Activated CD4-positive, alpha-beta memory T cell treated with anti-CD3 and anti-CD28 coated beads for 36 hours (primary cell): Measurements from ENCODE around the gene SORL1. TPM values are rescaled to one million over a fixed set of nuclear protein-coding genes. Genes with fewer than 3 reads are reported as not detected.
A peak's percentile ranks its signal among the peaks of the same experiment; 100 is the strongest.

Source experiments
- CTCF ChIA-PET: fragments of 350-600 bp; sonication (Branson Sonifier 250); formaldehyde crosslinking; loops from one replicate; lab custom pipeline; 2021; ENCODE audit warnings: antibody characterized with exemption, inconsistent platforms; lab: Charles Lee
- POLR2A ChIA-PET: fragments of 350-600 bp; sonication (Branson Sonifier 250); formaldehyde crosslinking; loops from one replicate; lab custom pipeline; 2021; ENCODE audit warnings: antibody characterized with exemption; lab: Charles Lee
- DNase-seq: peaks from one replicate; pipeline ENCODE4 v3.0.0-alpha.2; 2020
- H3K27ac Mint-ChIP-seq: one replicate; pipeline ENCODE4 v1.8.0; 2021; ENCODE audit warnings: mixed read lengths
- H3K27me3 Mint-ChIP-seq: one replicate; pipeline ENCODE4 v1.8.0; 2021; ENCODE audit warnings: mixed read lengths
- H3K36me3 Mint-ChIP-seq: one replicate; pipeline ENCODE4 v1.8.0; 2021; ENCODE audit warnings: mixed read lengths
- H3K4me1 Mint-ChIP-seq: one replicate; pipeline ENCODE4 v1.8.0; 2021; ENCODE audit warnings: low read depth, mixed read lengths
- H3K4me3 Mint-ChIP-seq: one replicate; pipeline ENCODE4 v1.8.0; 2021; ENCODE audit warnings: mild to moderate bottlenecking, mixed read lengths
- H3K9me3 Mint-ChIP-seq: one replicate; pipeline ENCODE4 v1.8.0; 2021; ENCODE audit warnings: mixed read lengths
- intact Hi-C: fragments of 100-400 bp; cut with micrococcal nuclease; formaldehyde crosslinking; loops from one replicate; pipeline ENCODE4 v1.15.1; 2023
- total RNA-seq, 2 experiments: library from RNA; stranded (reverse); gene quantifications; one replicate each; pipeline ENCODE4 v1.2.3, GENCODE V29; 2021

Gene SORL1
- total RNA-seq, 2 experiments from 2014 or later = 48.1 to 49.3 TPM

- DNase-seq = no peak
- Mint-ChIP-seq H3K36me3 (no peaks in the 10 kb centered on the region), H3K9me3 (no peaks in the 10 kb centered on the region), H3K27me3 (no peaks in the 10 kb centered on the region), H3K27ac (peak overlapping the region; percentile 30), H3K4me1 (peaks cover 38% of the 10 kb centered on the region), H3K4me3 (no peak overlapping the region)
- ChIA-PET CTCF (interaction anchor here (0.8 to 1.3 kb wide), 6 partner anchors 9 to 223 kb away, joined by 3 to 4 read pairs (median 3); no protein-coding TSS in a partner anchor), POLR2A (interaction anchor here (0.6 to 1.2 kb wide), 8 partner anchors 12 to 149 kb away, joined by 3 to 5 read pairs (median 4); partner anchors contain the start of genes SORL1 and SORL1-AS1)
- intact Hi-C loops = loop anchor here (1.0 kb wide), 4 partner anchors 10 to 150 kb away; no protein-coding TSS in a partner anchor
These were observed 20.1 kb upstream of the SORL1 start for GRCh38 chr11:121431820-121432526.

GRCh38 chr11:121435132-121435531 lies 17.0 kb upstream of the SORL1 start:
- intact Hi-C loops = no loop called here
- H3K36me3 Mint-ChIP-seq = no peaks in the 10 kb centered on the region
- no peak overlapping the region for H3K4me3 Mint-ChIP-seq
- POLR2A ChIA-PET = interaction anchor here (1.2 kb wide), 1 partner anchor 17 kb away, joined by 3 read pairs; the partner anchor contains the start of genes SORL1 and SORL1-AS1
- DNase-seq = no peak
- H3K9me3 Mint-ChIP-seq = no peaks in the 10 kb centered on the region
- H3K4me1 Mint-ChIP-seq = peaks cover 54% of the 10 kb centered on the region
- H3K27me3 Mint-ChIP-seq = no peaks in the 10 kb centered on the region
- H3K27ac Mint-ChIP-seq = no peak overlapping the region
- CTCF ChIA-PET = interaction anchor here (1.1 to 1.7 kb wide), 4 partner anchors 8 to 156 kb away, joined by 3 to 5 read pairs (median 4); no protein-coding TSS in a partner anchor

DNA sequence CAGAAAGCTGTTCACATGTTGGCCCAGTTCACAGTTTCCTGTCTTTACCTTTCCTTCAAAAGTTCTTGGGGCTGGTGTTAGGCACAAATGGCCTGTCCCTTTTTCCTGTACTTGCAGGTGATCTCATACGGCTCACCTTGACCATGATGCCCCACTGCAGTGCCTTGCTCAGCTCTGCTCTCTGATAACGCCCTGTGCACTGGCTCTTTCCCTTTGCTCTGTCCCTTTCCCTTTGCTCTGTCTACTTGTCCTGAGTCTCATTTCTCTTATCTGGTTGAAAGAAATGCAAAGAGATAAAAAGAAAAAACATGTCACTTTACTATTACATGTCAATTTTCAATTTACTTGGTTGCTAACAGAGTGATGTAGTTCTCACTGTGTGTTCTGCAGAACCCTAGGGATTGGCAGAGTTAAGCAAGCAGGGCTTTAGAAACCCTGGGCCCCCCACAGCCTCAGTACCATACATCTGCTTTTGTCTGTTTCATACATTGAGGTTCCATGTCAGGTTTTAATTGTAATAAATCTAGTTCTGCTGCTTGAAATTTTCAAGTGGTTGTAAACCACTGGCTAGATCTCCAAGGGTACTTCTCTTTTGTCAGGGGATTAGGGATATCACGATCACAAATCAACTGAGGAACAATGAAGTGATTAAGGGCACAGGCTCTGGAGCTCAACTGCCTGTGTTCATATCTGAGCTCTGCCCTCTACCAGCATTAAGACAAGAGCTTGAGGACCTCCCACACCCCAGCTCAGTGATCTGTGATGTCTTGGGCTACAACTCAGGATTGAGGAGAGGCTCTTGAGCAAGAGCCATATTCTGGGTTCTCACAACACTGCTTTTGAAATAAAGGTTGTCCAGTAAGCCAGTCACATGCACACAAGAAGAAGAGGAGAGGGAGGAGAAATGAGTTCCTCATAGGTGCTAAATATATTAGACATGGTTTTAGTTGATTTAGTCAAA lies 16.3 kb upstream of the SORL1 start:
- Mint-ChIP-seq H3K9me3 (no peaks in the 10 kb centered on the region), H3K4me3 (no peak overlapping the region), H3K27ac (no peak overlapping the region), H3K27me3 (no peaks in the 10 kb centered on the region), H3K4me1 (peaks cover 58% of the 10 kb centered on the region), H3K36me3 (no peaks in the 10 kb centered on the region)
- ChIA-PET CTCF (interaction anchor here (1.1 to 1.7 kb wide), 3 partner anchors 8 to 16 kb away, joined by 3 to 5 read pairs (median 4); no protein-coding TSS in a partner anchor), POLR2A (interaction anchor here (1.2 kb wide), 1 partner anchor 16 kb away, joined by 3 read pairs; the partner anchor contains the start of genes SORL1 and SORL1-AS1)
- no peak for DNase-seq
- intact Hi-C loops = loop anchor here (2.0 kb wide), 1 partner anchor 15 kb away; no protein-coding TSS in a partner anchor

GRCh38 chr11:121437018-121437685 lies 15.0 kb upstream of the SORL1 start:
- H3K27me3 Mint-ChIP-seq = no peaks in the 10 kb centered on the region
- no peaks in the 10 kb centered on the region for H3K9me3 Mint-ChIP-seq
- intact Hi-C loops = loop anchor here (1.0 to 2.0 kb wide), 2 partner anchors 9 to 14 kb away; no protein-coding TSS in a partner anchor
- POLR2A ChIA-PET = interaction anchor here (1.0 to 1.2 kb wide), 2 partner anchors 16 to 17 kb away, joined by 3 read pairs; partner anchors contain the start of gene SORL1-AS1
- peaks cover 46% of the 10 kb centered on the region for H3K4me1 Mint-ChIP-seq
- H3K36me3 Mint-ChIP-seq = no peaks in the 10 kb centered on the region
- CTCF ChIA-PET = interaction anchor here (1.0 kb wide), 1 partner anchor 16 kb away, joined by 4 read pairs; the partner anchor contains the start of genes SORL1 and SORL1-AS1
- no peak for DNase-seq
- no peak overlapping the region for H3K4me3 Mint-ChIP-seq
- peak overlapping the region; percentile 59 for H3K27ac Mint-ChIP-seq

DNA sequence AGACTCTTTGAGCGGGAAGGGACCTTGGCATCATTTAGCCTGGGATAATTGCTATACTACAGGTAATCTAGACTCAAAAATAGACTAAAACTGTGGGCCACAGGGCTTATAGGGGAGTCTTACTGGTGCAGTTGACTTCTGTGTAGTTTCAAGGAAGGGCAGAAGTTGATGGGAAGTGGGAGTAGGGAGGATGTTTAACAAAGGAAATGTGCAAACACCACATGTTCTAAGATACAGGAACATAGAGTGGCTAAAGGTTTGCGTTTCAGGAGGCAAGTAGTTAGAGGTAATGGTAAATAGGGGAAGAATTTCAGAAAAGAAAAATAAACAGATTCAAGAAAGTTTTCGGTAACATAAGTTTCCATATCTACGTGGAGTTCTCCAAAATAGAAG lies 14.4 kb upstream of the SORL1 start:
- Mint-ChIP-seq H3K9me3 (no peaks in the 10 kb centered on the region), H3K4me1 (peaks cover 42% of the 10 kb centered on the region), H3K36me3 (no peaks in the 10 kb centered on the region), H3K27me3 (no peaks in the 10 kb centered on the region), H3K4me3 (no peak overlapping the region), H3K27ac (peak overlapping the region; percentile 59)
- POLR2A ChIA-PET = interaction anchor here (1.0 to 1.2 kb wide), 2 partner anchors 15 to 17 kb away, joined by 3 read pairs; partner anchors contain the start of gene SORL1-AS1
- DNase-seq = no peak
- intact Hi-C loops = loop anchor here (1.0 to 2.0 kb wide), 2 partner anchors 9 to 13 kb away; no protein-coding TSS in a partner anchor
- CTCF ChIA-PET = interaction anchor here (1.0 kb wide), 1 partner anchor 15 kb away, joined by 4 read pairs; the partner anchor contains the start of genes SORL1 and SORL1-AS1

DNA sequence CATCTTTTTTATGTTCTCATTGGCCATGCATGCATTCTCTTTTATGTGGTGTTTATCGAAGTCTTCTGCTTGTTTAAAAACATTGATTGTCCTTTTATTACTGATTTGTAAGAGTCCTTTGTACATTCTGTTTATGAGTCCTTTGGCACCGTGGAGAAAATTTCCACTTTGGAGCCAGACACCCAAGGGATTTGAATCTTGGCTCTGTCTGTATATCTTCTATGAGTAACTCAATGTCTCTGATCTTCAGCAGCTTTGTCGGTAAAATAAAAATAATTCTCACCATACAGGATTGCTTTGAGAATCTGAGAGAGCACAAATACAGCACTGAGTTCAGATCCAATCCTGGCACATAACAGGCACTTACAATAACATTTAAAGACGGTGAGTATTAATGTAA lies 12.8 kb upstream of the SORL1 start:
- Mint-ChIP-seq H3K36me3 (peaks cover 1% of the 10 kb centered on the region), H3K4me3 (no peak overlapping the region), H3K4me1 (peaks cover 48% of the 10 kb centered on the region), H3K9me3 (no peaks in the 10 kb centered on the region), H3K27me3 (no peaks in the 10 kb centered on the region), H3K27ac (no peak overlapping the region)
- intact Hi-C loops = no loop called here
- DNase-seq = no peak
- ChIA-PET POLR2A (no interaction called here), CTCF (no interaction called here)

GRCh38 chr11:121439759-121440158 lies 12.4 kb upstream of the SORL1 start:
- Mint-ChIP-seq H3K9me3 (no peaks in the 10 kb centered on the region), H3K27me3 (no peaks in the 10 kb centered on the region), H3K36me3 (peaks cover 1% of the 10 kb centered on the region), H3K27ac (no peak overlapping the region), H3K4me3 (no peak overlapping the region), H3K4me1 (peaks cover 52% of the 10 kb centered on the region)
- POLR2A ChIA-PET = no interaction called here
- no peak for DNase-seq
- CTCF ChIA-PET = no interaction called here
- intact Hi-C loops = no loop called here

DNA sequence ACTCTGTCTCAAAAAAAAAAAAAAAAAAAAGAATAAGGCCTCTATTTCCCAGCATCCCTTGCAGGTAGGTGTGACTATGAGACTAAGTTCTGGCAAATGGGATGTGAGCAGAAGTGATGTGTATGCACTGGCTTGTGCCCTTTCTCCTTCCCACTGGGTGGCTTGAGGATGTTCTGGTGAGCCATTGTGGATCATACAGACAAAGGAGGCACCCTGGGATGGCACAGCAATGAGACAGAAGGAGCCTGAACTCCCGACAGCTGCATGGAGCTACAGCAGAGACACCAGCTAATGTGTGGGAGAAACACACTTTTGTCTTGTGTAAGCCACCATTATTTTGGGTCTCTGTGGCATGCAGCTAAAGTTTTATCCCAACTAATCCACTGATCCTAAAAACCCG lies 10.6 kb upstream of the SORL1 start:
- ChIA-PET POLR2A (interaction anchor here (0.6 kb wide), 1 partner anchor 102 kb away, joined by 3 read pairs; no protein-coding TSS in a partner anchor), CTCF (interaction anchor here (1.2 kb wide), 1 partner anchor 9 kb away, joined by 4 read pairs; no protein-coding TSS in a partner anchor)
- H3K4me3 Mint-ChIP-seq = no peak overlapping the region
- H3K4me1 Mint-ChIP-seq = peaks cover 52% of the 10 kb centered on the region
- no peak overlapping the region for H3K27ac Mint-ChIP-seq
- H3K27me3 Mint-ChIP-seq = no peaks in the 10 kb centered on the region
- peaks cover 1% of the 10 kb centered on the region for H3K36me3 Mint-ChIP-seq
- intact Hi-C loops = no loop called here
- no peak for DNase-seq
- H3K9me3 Mint-ChIP-seq = no peaks in the 10 kb centered on the region

- Mint-ChIP-seq H3K4me3 (no peak overlapping the region), H3K9me3 (no peaks in the 10 kb centered on the region), H3K27ac (no peak overlapping the region), H3K4me1 (peaks cover 54% of the 10 kb centered on the region), H3K27me3 (no peaks in the 10 kb centered on the region), H3K36me3 (peaks cover 4% of the 10 kb centered on the region)
- DNase-seq = peak; percentile 57
- ChIA-PET POLR2A (interaction anchor here (1.0 kb wide), 1 partner anchor 8 kb away, joined by 3 read pairs; no protein-coding TSS in a partner anchor), CTCF (interaction anchor here (1.1 to 1.4 kb wide), 2 partner anchors 8 to 14 kb away, joined by 5 read pairs; no protein-coding TSS in a partner anchor)
- intact Hi-C loops = no loop called here
These were observed 8.3 kb upstream of the SORL1 start for GRCh38 chr11:121443688-121444275.

DNA sequence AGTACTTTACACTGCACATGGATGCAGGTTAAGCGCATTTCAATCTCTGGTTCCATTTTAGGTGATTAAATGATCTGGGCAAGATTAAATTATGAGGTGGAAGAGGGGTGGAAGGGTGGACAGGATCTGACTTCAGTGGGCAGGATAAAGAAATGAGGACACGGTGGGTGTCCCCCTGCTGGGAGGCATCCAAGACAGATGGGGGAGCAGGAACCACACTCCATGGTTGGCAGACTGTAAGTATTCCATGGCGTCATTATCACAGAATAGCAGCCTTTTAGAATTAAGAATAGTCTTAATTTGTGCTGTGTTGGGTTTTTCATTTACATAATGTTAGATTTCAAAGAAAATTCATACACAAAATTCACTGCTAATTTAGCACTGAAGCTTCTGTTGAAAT lies 7.6 kb upstream of the SORL1 start:
- intact Hi-C loops = no loop called here
- H3K9me3 Mint-ChIP-seq = no peaks in the 10 kb centered on the region
- no peak overlapping the region for H3K27ac Mint-ChIP-seq
- peaks cover 59% of the 10 kb centered on the region for H3K4me1 Mint-ChIP-seq
- CTCF ChIA-PET = no interaction called here
- POLR2A ChIA-PET = interaction anchor here (1.0 kb wide), 1 partner anchor 14 kb away, joined by 3 read pairs; no protein-coding TSS in a partner anchor
- DNase-seq = no peak
- H3K36me3 Mint-ChIP-seq = peaks cover 4% of the 10 kb centered on the region
- H3K27me3 Mint-ChIP-seq = no peaks in the 10 kb centered on the region
- H3K4me3 Mint-ChIP-seq = no peak overlapping the region
